HepG2 (cell line): ENCODE measurements around the gene IGDCC3. TPM values are rescaled to one million over a fixed set of nuclear protein-coding genes. Genes with fewer than 3 reads are reported as not detected.

Experiments used
- AGO1 ChIP-seq: fragments of 200-400 bp; formaldehyde crosslinking; IDR thresholded peaks from 2 replicates; pipeline ENCODE4 v1.6.1; 2017; ENCODE audit warnings: mild to moderate bottlenecking, low read depth, low read length, moderate library complexity; ENCODE audit not compliant: poor library complexity, severe bottlenecking
- AGO2 ChIP-seq: fragments of 200-400 bp; formaldehyde crosslinking; optimal IDR thresholded peaks from 2 replicates; pipeline ENCODE3; 2017; ENCODE audit warnings: mild to moderate bottlenecking, low read depth, low read length, moderate library complexity
- AHDC1 ChIP-seq: sonication (generic); formaldehyde crosslinking; IDR thresholded peaks from 2 replicates; pipeline ENCODE4 v1.5.1; 2020; ENCODE audit warnings: mild to moderate bottlenecking, missing genetic modification reagents, borderline replicate concordance
- CREM ChIP-seq, 2 experiments: sonication (generic) in 1 of 2; formaldehyde crosslinking in 1 of 2; IDR thresholded peaks; 2 replicates each; pipeline versions ENCODE4 v1.4.0 to v1.6.1; 2016 to 2020; ENCODE audit warnings: antibody characterized with exemption in 1 of 2, mild to moderate bottlenecking in 1 of 2, missing genetic modification reagents in 1 of 2
- CSRNP1 ChIP-seq: sonication (generic); formaldehyde crosslinking; IDR thresholded peaks from 2 replicates; pipeline ENCODE4 v1.8.1; 2023; ENCODE audit warnings: mild to moderate bottlenecking, missing genetic modification reagents
- ERF ChIP-seq: IDR thresholded peaks from 2 replicates; pipeline ENCODE4 v1.6.1; 2018; ENCODE audit warnings: missing biosample characterization, missing genetic modification reagents
- ESRRA ChIP-seq: sonication (generic); formaldehyde crosslinking; IDR thresholded peaks from 2 replicates; pipeline ENCODE4 v1.5.1; 2020; ENCODE audit warnings: mild to moderate bottlenecking, low read depth, missing genetic modification reagents
- KLF16 ChIP-seq, 2 experiments: sonication (generic) in 1 of 2; formaldehyde crosslinking in 1 of 2; IDR thresholded peaks; 2 replicates each; pipeline versions ENCODE4 v1.6.1 to v1.8.0; 2016 to 2023; ENCODE audit warnings: missing genetic modification reagents in 2 of 2, missing compliant biosample characterization in 1 of 2
- SALL1 ChIP-seq: sonication (generic); formaldehyde crosslinking; IDR thresholded peaks from 2 replicates; pipeline ENCODE4 v1.8.0; 2022; ENCODE audit warnings: mild to moderate bottlenecking, missing genetic modification reagents
- SOX6 ChIP-seq, 2 experiments: fragments of 450-650 bp in 1 of 2; sonication (generic) in 1 of 2; formaldehyde crosslinking in 1 of 2; IDR thresholded peaks; 2 replicates each; pipeline versions ENCODE4 v1.4.0 to v1.6.1; 2017 to 2020; ENCODE audit warnings: antibody characterized with exemption in 1 of 2, mild to moderate bottlenecking in 1 of 2, missing genetic modification reagents in 1 of 2
- TBP ChIP-seq: sonication (generic); formaldehyde crosslinking; IDR thresholded peaks from 2 replicates; pipeline ENCODE4 v1.5.0; 2020; ENCODE audit warnings: missing genetic modification reagents
- ZBTB37 ChIP-seq: sonication (generic); formaldehyde crosslinking; IDR thresholded peaks from 2 replicates; pipeline ENCODE4 v1.4.0; 2020; ENCODE audit warnings: mild to moderate bottlenecking, missing genetic modification reagents
- ZNF20 ChIP-seq: sonication (generic); formaldehyde crosslinking; IDR thresholded peaks from 2 replicates; pipeline ENCODE4 v1.4.0; 2020; ENCODE audit warnings: mild to moderate bottlenecking, moderate library complexity, missing genetic modification reagents
- ZNF280B ChIP-seq: sonication (generic); formaldehyde crosslinking; IDR thresholded peaks from 2 replicates; pipeline ENCODE4 v1.5.0; 2020; ENCODE audit warnings: missing genetic modification reagents, mild to moderate bottlenecking, borderline replicate concordance
- ZNF337 ChIP-seq: sonication (generic); formaldehyde crosslinking; IDR thresholded peaks from 2 replicates; pipeline ENCODE4 v1.5.1; 2020; ENCODE audit warnings: missing genetic modification reagents, low read depth, mild to moderate bottlenecking, borderline replicate concordance
- ZNF430 ChIP-seq: sonication (generic); formaldehyde crosslinking; IDR thresholded peaks from 2 replicates; pipeline ENCODE4 v1.9.0; 2021; ENCODE audit warnings: mild to moderate bottlenecking, missing genetic modification reagents
- ZNF431 ChIP-seq: sonication (generic); formaldehyde crosslinking; IDR thresholded peaks from 2 replicates; pipeline ENCODE4 v1.9.0; 2022; ENCODE audit warnings: missing genetic modification reagents, low read depth, mild to moderate bottlenecking, borderline replicate concordance
- ZNF670 ChIP-seq: sonication (generic); formaldehyde crosslinking; IDR thresholded peaks from 2 replicates; pipeline ENCODE4 v1.8.0; 2022; ENCODE audit warnings: mild to moderate bottlenecking, missing genetic modification reagents, borderline replicate concordance
- ZNF7 ChIP-seq: IDR thresholded peaks from 2 replicates; pipeline ENCODE4 v1.6.1; 2016; ENCODE audit warnings: missing biosample characterization, missing genetic modification reagents
- polyA plus RNA-seq, 8 experiments: library from polyadenylated mRNA; depleted of rRNA in 3 of 8; stranded (reverse) in 7 of 8; unstranded in 1 of 8; fragments of >200 nt; fragmentation: Illumina TruSeq in 4 of 8; extraction: Trizol in 4 of 8; gene quantifications; 2 replicates each; pipeline versions ENCODE4 v1.2.1 to v1.2.3, GENCODE V29; 2011 to 2016; ENCODE audit warnings: low read depth in 4 of 8, missing spikeins in 1 of 8, mixed read lengths in 1 of 8; ENCODE audit not compliant: insufficient read depth in 1 of 8
- total RNA-seq, 5 experiments: library from RNA; depleted of rRNA; stranded (reverse); fragments of >200 nt; fragmentation: Illumina TruSeq; extraction: Trizol; gene quantifications; 2 replicates each; pipeline ENCODE4 v1.2.3, GENCODE V29; 2016; ENCODE audit warnings: low read depth in 1 of 5

IGDCC3 gene
- total and polyA plus RNA-seq, 2 of the 13 experiments (the other 11 are each of a cell fraction or from before 2014, with no cell fraction given) = 30.1 to 51.8 TPM

- TF ChIP-seq ZNF280B (CRISPR knock-in tag) (no peak), SOX6 (IDR thresholded peaks at IDR 0.05) (no peak), SOX6 (CRISPR knock-in tag; IDR thresholded peaks at IDR 0.05) (peak; percentile 64), ZNF337 (no peak), SALL1 (CRISPR knock-in tag) (peak; percentile 14), ZBTB37 (CRISPR knock-in tag) (peak; percentile 69; the same call in 1 of the 2 replicates), CREM (IDR thresholded peaks at IDR 0.05) (peak; percentile 70), CREM (CRISPR knock-in tag; IDR thresholded peaks at IDR 0.05) (no peak), CSRNP1 (CRISPR knock-in tag) (no peak), AHDC1 (CRISPR knock-in tag) (no peak; the same call in 1 of the 2 replicates), AGO2 (no peak), ZNF431 (CRISPR knock-in tag) (no peak), TBP (CRISPR knock-in tag) (no peak), KLF16 (CRISPR knock-in tag; IDR thresholded peaks at IDR 0.05) (peak in 1 of 2 experiments; percentile 31; a peak in 1 of 4 replicates), ZNF430 (CRISPR knock-in tag) (no peak), ZNF20 (CRISPR knock-in tag) (no peak), AGO1 (no peak), ERF (CRISPR knock-in tag) (peak; percentile 62), ZNF670 (CRISPR knock-in tag) (0 out of 2 replicates have a peak, but pooled peaks have one; percentile 29), ESRRA (CRISPR knock-in tag) (peak; percentile 82; the same call in 1 of the 2 replicates), ZNF7 (no peak)
These were observed 65.3 kb downstream of the IGDCC3 start (continued) for GRCh38 chr15:65312400-65312916.
